ENCODE results near the gene CD300LG.
"Not testable (repeated sequence)": the region's sequence is repeated elsewhere in the genome, so short reads cannot be mapped to it uniquely, and the experiment has no call there.

CD300LG gene, protein sequence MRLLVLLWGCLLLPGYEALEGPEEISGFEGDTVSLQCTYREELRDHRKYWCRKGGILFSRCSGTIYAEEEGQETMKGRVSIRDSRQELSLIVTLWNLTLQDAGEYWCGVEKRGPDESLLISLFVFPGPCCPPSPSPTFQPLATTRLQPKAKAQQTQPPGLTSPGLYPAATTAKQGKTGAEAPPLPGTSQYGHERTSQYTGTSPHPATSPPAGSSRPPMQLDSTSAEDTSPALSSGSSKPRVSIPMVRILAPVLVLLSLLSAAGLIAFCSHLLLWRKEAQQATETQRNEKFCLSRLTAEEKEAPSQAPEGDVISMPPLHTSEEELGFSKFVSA

DNA sequence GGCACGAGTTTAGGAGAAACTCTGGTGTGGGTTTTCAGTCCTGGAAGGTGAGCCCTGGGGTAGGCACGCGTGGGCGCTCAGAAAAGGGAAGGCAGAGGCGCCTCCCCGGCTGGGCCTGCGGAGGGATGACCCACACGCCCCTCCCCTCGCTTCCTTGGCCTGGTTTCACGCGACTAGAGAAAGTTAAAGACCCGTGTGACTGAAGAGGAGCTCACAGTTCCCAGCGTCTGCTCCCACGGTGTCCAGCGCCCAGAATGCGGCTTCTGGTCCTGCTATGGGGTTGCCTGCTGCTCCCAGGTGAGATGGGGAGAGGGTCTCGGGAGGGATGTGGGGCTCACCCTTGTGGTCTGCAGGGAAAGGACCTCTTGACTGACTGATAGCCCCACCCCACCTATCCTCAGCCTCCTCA is at the start of gene CD300LG:
TSS of gene CD300LG (plus strand) at position 214 of the 409 bp plus-strand sequence. CDS start at position 255, 41 bp downstream.
- TF ChIP-seq GLIS3 (CRISPR knock-in tag; IDR thresholded peaks at IDR 0.05) (no peak), RARB (CRISPR knock-in tag; IDR thresholded peaks at IDR 0.05) (no peak), ESRRG (CRISPR knock-in tag; IDR thresholded peaks at IDR 0.05) (no peak), ZNF565 (CRISPR knock-in tag; conservative IDR thresholded peaks at IDR 0.05; ENCODE audit: low read depth) (no peak), ISL1 (CRISPR knock-in tag; IDR thresholded peaks at IDR 0.05) (no peak), ARNTL (CRISPR knock-in tag; IDR thresholded peaks at IDR 0.05; ENCODE audit: borderline replicate concordance, low read depth) (no peak), SNAI2 (CRISPR knock-in tag; IDR thresholded peaks at IDR 0.05) (no peak), CSDC2 (CRISPR knock-in tag; IDR thresholded peaks at IDR 0.05) (no peak)
- ATAC-seq, result no peak

DNA sequence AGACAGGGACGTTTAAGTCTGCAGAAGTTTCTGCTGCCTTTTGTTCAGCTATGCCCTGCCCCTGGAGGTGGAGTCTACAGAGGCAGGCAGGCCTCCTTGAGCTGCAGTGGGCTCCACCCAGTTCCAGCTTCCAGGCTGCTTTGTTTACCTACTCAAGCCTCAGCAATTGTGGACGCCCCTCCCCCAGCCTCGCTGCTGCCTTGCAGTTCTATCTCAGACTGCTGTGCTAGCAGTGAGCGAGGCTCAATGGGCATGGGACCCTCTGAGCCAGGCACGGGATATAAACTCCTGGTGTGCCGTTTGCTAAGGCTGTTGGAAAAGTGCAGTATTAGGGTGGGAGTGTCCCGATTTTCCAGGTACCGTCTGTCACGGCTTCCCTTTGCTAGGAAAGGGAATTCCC is 49.0 kb upstream of the CD300LG start:
- not testable (repeated sequence) for ATAC-seq

DNA sequence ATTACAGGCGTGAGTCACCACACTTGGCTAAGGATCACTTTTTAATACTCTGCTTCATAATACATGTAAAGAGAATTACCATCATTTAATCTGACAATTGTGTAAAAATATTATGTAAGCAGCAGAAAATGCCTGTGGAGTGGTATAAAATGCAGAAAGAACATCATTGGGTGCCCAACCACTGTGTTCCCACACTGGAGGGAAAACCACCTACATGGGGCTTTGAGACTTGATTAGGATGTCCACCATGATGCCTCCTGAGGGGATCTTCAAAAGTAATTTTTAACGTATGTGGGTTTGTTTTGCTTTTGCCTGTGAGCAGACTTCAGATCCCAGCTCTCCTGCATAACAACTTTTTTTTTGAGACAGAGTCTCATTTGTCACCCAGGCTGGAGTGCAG is 47.9 kb upstream of the CD300LG start:
- no peak for ATAC-seq
- TF ChIP-seq OSR1 (CRISPR knock-in tag; IDR thresholded peaks at IDR 0.05) (no peak), BACH2 (CRISPR knock-in tag; IDR thresholded peaks at IDR 0.05; ENCODE audit: borderline replicate concordance) (no peak), CREB5 (CRISPR knock-in tag; IDR thresholded peaks at IDR 0.05; ENCODE audit: low read depth) (no peak), ZNF70 (CRISPR knock-in tag; IDR thresholded peaks at IDR 0.05) (no peak), GLIS3 (CRISPR knock-in tag; IDR thresholded peaks at IDR 0.05) (no peak), SNAI2 (CRISPR knock-in tag; IDR thresholded peaks at IDR 0.05) (no peak), ZFP30 (CRISPR knock-in tag; IDR thresholded peaks at IDR 0.05) (no peak), CSDC2 (CRISPR knock-in tag; IDR thresholded peaks at IDR 0.05) (no peak), PPARA (CRISPR knock-in tag; IDR thresholded peaks at IDR 0.05; ENCODE audit: borderline replicate concordance) (no peak), ARNTL (CRISPR knock-in tag; IDR thresholded peaks at IDR 0.05; ENCODE audit: borderline replicate concordance, low read depth) (no peak), ZFP3 (CRISPR knock-in tag; IDR thresholded peaks at IDR 0.05) (no peak), ESRRG (CRISPR knock-in tag; IDR thresholded peaks at IDR 0.05) (no peak)

DNA sequence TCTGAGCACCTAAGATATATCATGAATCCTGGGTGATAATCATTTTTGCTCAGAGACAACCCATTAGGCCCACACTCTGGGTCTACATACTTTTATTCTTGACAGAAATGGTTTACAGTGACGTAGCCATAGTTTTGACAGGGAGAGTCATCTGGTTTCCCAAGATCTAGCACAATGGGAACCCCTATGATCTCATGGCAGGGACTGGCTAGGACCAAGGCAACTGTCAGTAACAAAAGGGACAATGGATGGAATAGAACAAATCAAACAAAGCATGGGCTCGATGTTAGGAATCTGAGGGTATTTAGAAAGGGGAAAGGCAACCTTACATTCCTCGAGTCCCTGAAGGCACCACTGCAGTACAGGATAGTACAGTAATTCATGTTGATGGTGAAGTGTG is 46.2 kb upstream of the CD300LG start:
- TF ChIP-seq BACH2 (CRISPR knock-in tag; IDR thresholded peaks at IDR 0.05; ENCODE audit: borderline replicate concordance) (no peak), ZNF70 (CRISPR knock-in tag; IDR thresholded peaks at IDR 0.05) (no peak), ESRRG (CRISPR knock-in tag; IDR thresholded peaks at IDR 0.05) (no peak), RARB (CRISPR knock-in tag; IDR thresholded peaks at IDR 0.05) (no peak)
- no peak for ATAC-seq

DNA sequence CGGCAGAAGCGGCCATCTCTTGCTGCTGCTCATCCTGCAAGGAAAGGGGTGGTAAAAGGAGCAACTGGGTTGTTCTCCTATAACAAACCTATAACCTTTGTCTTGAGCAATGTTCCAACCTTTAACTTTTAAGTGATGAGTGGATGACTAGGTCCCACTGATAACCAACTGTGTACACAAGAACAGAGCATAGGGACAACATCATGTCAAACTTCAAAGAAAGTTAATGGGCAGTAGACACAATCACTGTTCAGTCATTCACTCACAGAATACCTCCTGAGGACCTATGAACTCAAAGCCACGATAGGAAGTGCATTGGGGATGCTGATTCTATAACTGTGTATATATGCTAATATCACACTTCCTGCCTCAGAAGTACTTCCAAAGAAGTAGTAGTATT is 45.1 kb upstream of the CD300LG start:
- no peak for ATAC-seq
- no peak for TF ChIP-seq ZNF70 (CRISPR knock-in tag; IDR thresholded peaks at IDR 0.05)
- no peak for TF ChIP-seq ZFP30 (CRISPR knock-in tag; IDR thresholded peaks at IDR 0.05)

- TF ChIP-seq ZNF70 (CRISPR knock-in tag; IDR thresholded peaks at IDR 0.05) (no peak), SNAI2 (CRISPR knock-in tag; IDR thresholded peaks at IDR 0.05) (no peak), PPARA (CRISPR knock-in tag; IDR thresholded peaks at IDR 0.05; ENCODE audit: borderline replicate concordance) (no peak), ZFP3 (CRISPR knock-in tag; IDR thresholded peaks at IDR 0.05) (no peak), ZNF8 (CRISPR knock-in tag; IDR thresholded peaks at IDR 0.05) (no peak), GLIS3 (CRISPR knock-in tag; IDR thresholded peaks at IDR 0.05) (no peak), RARB (CRISPR knock-in tag; IDR thresholded peaks at IDR 0.05) (no peak), ARNTL (CRISPR knock-in tag; IDR thresholded peaks at IDR 0.05; ENCODE audit: borderline replicate concordance, low read depth) (no peak), ZFP30 (CRISPR knock-in tag; IDR thresholded peaks at IDR 0.05) (no peak), ISL1 (CRISPR knock-in tag; IDR thresholded peaks at IDR 0.05) (no peak), PATZ1 (CRISPR knock-in tag; IDR thresholded peaks at IDR 0.05; ENCODE audit: borderline replicate concordance) (no peak), OSR1 (CRISPR knock-in tag; IDR thresholded peaks at IDR 0.05) (no peak), TOX (CRISPR knock-in tag; IDR thresholded peaks at IDR 0.05; ENCODE audit: borderline replicate concordance) (no peak), CSDC2 (CRISPR knock-in tag; IDR thresholded peaks at IDR 0.05) (no peak), BACH2 (CRISPR knock-in tag; IDR thresholded peaks at IDR 0.05; ENCODE audit: borderline replicate concordance) (no peak), TCF4 (CRISPR knock-in tag; IDR thresholded peaks at IDR 0.05; ENCODE audit: borderline replicate concordance) (no peak)
- TF ChIP-seq, protein P1, sequence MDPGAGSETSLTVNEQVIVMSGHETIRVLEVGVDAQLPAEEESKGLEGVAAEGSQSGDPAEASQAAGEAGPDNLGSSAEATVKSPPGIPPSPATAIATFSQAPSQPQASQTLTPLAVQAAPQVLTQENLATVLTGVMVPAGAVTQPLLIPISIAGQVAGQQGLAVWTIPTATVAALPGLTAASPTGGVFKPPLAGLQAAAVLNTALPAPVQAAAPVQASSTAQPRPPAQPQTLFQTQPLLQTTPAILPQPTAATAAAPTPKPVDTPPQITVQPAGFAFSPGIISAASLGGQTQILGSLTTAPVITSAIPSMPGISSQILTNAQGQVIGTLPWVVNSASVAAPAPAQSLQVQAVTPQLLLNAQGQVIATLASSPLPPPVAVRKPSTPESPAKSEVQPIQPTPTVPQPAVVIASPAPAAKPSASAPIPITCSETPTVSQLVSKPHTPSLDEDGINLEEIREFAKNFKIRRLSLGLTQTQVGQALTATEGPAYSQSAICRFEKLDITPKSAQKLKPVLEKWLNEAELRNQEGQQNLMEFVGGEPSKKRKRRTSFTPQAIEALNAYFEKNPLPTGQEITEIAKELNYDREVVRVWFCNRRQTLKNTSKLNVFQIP (CRISPR knock-in tag; IDR thresholded peaks at IDR 0.05; ENCODE audit: borderline replicate concordance, low read depth), result no peak
- TF ChIP-seq, protein P2, sequence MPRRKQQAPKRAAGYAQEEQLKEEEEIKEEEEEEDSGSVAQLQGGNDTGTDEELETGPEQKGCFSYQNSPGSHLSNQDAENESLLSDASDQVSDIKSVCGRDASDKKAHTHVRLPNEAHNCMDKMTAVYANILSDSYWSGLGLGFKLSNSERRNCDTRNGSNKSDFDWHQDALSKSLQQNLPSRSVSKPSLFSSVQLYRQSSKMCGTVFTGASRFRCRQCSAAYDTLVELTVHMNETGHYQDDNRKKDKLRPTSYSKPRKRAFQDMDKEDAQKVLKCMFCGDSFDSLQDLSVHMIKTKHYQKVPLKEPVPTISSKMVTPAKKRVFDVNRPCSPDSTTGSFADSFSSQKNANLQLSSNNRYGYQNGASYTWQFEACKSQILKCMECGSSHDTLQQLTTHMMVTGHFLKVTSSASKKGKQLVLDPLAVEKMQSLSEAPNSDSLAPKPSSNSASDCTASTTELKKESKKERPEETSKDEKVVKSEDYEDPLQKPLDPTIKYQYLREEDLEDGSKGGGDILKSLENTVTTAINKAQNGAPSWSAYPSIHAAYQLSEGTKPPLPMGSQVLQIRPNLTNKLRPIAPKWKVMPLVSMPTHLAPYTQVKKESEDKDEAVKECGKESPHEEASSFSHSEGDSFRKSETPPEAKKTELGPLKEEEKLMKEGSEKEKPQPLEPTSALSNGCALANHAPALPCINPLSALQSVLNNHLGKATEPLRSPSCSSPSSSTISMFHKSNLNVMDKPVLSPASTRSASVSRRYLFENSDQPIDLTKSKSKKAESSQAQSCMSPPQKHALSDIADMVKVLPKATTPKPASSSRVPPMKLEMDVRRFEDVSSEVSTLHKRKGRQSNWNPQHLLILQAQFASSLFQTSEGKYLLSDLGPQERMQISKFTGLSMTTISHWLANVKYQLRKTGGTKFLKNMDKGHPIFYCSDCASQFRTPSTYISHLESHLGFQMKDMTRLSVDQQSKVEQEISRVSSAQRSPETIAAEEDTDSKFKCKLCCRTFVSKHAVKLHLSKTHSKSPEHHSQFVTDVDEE (CRISPR knock-in tag; IDR thresholded peaks at IDR 0.05), result no peak
- ATAC-seq, result no peak
These were observed 43.2 kb upstream of the CD300LG start for GRCh38 chr17:43803758-43804157.

All from SK-N-SH treated with all-trans-retinoic acid at 6 μM for 48 hours (cell line).